Stimulated activated CD8-positive, alpha-beta memory T cell treated with anti-CD3 and anti-CD28 coated beads, Interleukin-12 subunit alpha, Interleukin-12 subunit beta, amount 100 ng/mL, for 1 hour (primary cell): Measurements from ENCODE around the gene RPH3AL.
"Not testable (repeated sequence)": the region's sequence is repeated elsewhere in the genome, so short reads cannot be mapped to it uniquely, and the experiment has no call there.

Experiments used
- DNase-seq: peaks from one replicate; pipeline ENCODE4 v3.0.0-alpha.2; 2020; ENCODE audit warnings: low read depth

RPH3AL gene

GRCh38 chr17:224576-224975, 128.0 kb downstream of the RPH3AL start:
- DNase-seq: not testable (repeated sequence)

GRCh38 chr17:223723-224471, 128.7 kb downstream of the RPH3AL start:
- DNase-seq: no peak

- DNase-seq: no peak
Measured at GRCh38 chr17:222172-222571, 130.4 kb downstream of the RPH3AL start.

- DNase-seq: no peak
Measured at GRCh38 chr17:219696-220095, 132.9 kb downstream of the RPH3AL start.

GRCh38 chr17:218432-219110, 134.0 kb downstream of the RPH3AL start:
- DNase-seq: no peak

GRCh38 chr17:216625-217024, 136.0 kb downstream of the RPH3AL start:
- DNase-seq: no peak

- not testable (repeated sequence) for DNase-seq
Measured at GRCh38 chr17:215563-216478, 136.8 kb downstream of the RPH3AL start.

GRCh38 chr17:214881-215331, 137.7 kb downstream of the RPH3AL start:
- DNase-seq: no peak

- no peak for DNase-seq
Measured at GRCh38 chr17:213286-214105, 139.1 kb downstream of the RPH3AL start.

GRCh38 chr17:210402-210801, 142.2 kb downstream of the RPH3AL start:
- no peak for DNase-seq

- no peak for DNase-seq
Measured at GRCh38 chr17:208429-208828, 144.2 kb downstream of the RPH3AL start.

GRCh38 chr17:207775-208174, 144.8 kb downstream of the RPH3AL start:
- no peak for DNase-seq

GRCh38 chr17:206941-207560, 145.6 kb downstream of the RPH3AL start:
- DNase-seq: no peak

- not testable (repeated sequence) for DNase-seq
Measured at GRCh38 chr17:206484-206883, 146.1 kb downstream of the RPH3AL start.

- DNase-seq: no peak
Measured at GRCh38 chr17:205817-206216, 146.8 kb downstream of the RPH3AL start.

- no peak for DNase-seq
Measured at GRCh38 chr17:205148-205669, 147.4 kb downstream of the RPH3AL start.

- no peak for DNase-seq
Measured at GRCh38 chr17:204427-205147, 148.0 kb downstream of the RPH3AL start.

- no peak for DNase-seq
Measured at GRCh38 chr17:202501-202951, 150.1 kb downstream of the RPH3AL start.

GRCh38 chr17:201736-202135, 150.9 kb downstream of the RPH3AL start:
- DNase-seq: not testable (repeated sequence)

- not testable (repeated sequence) for DNase-seq
Measured at GRCh38 chr17:201257-201656, 151.3 kb downstream of the RPH3AL start.
